Measurements from ENCODE around the gene TNS3.

DNA sequence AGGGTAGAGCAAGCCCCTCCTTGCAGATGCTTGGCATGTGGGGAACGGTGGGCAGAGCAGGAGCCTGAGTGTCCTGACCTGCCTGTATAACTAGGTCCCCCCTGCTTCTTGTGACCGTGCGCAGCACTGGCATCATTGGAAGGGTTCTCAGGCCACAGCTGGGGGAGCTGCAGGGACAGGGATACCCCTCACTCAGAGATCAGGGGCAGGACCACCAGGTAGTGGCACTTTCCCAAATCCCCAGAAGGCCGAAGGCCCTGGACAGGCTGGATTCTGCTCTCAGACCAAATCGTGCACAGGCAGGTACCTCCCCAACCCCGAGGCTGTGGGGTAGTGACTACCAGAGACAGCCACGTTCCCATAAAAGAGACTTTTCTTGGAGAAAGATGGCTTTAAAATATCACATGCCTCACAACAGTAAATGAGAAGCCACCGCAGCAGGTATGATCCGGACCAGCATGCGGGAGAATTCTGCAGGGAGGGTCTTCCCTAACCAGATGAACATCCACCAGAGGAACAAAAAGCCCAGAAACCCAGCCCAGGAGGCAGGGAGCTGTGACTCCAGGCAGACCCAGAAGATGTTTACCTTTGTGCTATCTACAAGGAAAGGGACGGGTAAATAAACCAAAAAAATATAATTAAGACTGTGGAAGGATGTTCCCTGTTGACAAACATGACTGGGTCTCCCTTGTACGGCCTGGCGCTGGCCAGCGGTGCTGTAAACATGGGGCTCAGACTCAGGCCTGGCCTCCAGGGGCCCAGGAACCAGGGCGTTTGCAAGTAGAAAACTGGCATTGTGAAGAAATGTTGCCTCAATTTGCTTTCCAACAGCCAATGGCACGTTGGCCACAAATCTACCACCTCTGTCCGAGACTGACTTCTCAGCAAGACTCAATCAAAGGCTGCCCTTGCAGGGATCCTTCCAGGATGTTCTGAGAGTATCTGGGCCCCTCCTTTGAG is 180.0 kb downstream of the TNS3 start:
- TF ChIP-seq, protein P1, sequence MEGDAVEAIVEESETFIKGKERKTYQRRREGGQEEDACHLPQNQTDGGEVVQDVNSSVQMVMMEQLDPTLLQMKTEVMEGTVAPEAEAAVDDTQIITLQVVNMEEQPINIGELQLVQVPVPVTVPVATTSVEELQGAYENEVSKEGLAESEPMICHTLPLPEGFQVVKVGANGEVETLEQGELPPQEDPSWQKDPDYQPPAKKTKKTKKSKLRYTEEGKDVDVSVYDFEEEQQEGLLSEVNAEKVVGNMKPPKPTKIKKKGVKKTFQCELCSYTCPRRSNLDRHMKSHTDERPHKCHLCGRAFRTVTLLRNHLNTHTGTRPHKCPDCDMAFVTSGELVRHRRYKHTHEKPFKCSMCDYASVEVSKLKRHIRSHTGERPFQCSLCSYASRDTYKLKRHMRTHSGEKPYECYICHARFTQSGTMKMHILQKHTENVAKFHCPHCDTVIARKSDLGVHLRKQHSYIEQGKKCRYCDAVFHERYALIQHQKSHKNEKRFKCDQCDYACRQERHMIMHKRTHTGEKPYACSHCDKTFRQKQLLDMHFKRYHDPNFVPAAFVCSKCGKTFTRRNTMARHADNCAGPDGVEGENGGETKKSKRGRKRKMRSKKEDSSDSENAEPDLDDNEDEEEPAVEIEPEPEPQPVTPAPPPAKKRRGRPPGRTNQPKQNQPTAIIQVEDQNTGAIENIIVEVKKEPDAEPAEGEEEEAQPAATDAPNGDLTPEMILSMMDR (IDR thresholded peaks at IDR 0.05): no peak
- TF ChIP-seq POLR2AphosphoS5 (IDR thresholded peaks at IDR 0.05; ENCODE audit: low read depth, low read length) (no peak), GABPA (IDR thresholded peaks at IDR 0.05; ENCODE audit: low read depth) (no peak), NRF1 (IDR thresholded peaks at IDR 0.05; ENCODE audit: low read depth, low read length) (no peak)
- TF ChIP-seq, protein P2, sequence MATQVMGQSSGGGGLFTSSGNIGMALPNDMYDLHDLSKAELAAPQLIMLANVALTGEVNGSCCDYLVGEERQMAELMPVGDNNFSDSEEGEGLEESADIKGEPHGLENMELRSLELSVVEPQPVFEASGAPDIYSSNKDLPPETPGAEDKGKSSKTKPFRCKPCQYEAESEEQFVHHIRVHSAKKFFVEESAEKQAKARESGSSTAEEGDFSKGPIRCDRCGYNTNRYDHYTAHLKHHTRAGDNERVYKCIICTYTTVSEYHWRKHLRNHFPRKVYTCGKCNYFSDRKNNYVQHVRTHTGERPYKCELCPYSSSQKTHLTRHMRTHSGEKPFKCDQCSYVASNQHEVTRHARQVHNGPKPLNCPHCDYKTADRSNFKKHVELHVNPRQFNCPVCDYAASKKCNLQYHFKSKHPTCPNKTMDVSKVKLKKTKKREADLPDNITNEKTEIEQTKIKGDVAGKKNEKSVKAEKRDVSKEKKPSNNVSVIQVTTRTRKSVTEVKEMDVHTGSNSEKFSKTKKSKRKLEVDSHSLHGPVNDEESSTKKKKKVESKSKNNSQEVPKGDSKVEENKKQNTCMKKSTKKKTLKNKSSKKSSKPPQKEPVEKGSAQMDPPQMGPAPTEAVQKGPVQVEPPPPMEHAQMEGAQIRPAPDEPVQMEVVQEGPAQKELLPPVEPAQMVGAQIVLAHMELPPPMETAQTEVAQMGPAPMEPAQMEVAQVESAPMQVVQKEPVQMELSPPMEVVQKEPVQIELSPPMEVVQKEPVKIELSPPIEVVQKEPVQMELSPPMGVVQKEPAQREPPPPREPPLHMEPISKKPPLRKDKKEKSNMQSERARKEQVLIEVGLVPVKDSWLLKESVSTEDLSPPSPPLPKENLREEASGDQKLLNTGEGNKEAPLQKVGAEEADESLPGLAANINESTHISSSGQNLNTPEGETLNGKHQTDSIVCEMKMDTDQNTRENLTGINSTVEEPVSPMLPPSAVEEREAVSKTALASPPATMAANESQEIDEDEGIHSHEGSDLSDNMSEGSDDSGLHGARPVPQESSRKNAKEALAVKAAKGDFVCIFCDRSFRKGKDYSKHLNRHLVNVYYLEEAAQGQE (IDR thresholded peaks at IDR 0.05; ENCODE audit: low read depth, low read length): no peak

Measured in SK-N-SH (cell line).